ENCODE results near the gene NAA35.

The NAA35 gene

DNA sequence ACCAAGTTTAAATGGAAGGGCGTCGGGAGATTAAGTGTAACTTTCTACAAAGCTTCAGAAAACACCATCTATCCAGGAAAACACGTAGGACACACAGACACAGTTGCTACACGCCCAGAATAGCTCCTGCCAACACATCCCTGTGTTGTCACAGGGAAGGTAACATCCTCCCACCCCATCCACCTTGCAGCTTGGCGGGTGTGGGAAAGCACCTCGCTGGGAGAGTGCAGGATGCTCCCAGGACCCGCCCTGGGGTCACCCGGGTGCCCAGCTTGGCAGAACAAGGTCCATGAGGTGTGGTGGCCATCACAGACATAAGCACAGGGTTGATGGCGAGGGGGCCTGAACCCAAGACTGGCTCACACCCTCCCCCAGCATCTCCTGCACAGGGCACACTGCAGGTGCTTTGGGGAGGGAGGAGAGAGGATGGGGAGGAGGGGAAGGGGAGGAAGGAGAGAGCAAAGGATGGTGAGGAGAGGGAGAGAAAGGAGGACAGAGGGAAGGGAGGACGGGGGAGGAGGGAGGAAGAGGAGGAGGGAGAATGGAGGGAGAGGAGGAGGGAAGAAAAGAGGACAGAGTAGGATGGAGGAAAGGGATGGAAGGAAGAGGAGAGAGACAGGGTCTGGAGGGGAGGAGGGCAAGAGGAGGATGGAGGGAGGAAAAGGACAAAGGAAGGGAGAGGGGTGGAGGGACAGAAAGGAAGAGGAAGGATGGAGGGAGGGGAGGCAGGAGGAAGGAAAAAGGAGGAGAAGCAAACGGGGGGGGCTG lies 121.2 kb downstream of the NAA35 start:
- H3K4me3 ChIP-seq (ENCODE audit: low read length): no peak overlapping the region
- no peaks in the 10 kb centered on the region for H3K36me3 ChIP-seq (ENCODE audit: control insufficient read depth, insufficient read depth, low read length)
- no peak overlapping the region for H3K9ac ChIP-seq (ENCODE audit: low read length)
- no peaks in the 10 kb centered on the region for H3K4me1 ChIP-seq (ENCODE audit: control insufficient read depth, insufficient read depth, low read length)
- no peaks in the 10 kb centered on the region for H3K27me3 ChIP-seq (ENCODE audit: control insufficient read depth, insufficient read depth, low read length)
- no peak overlapping the region for H3K27ac ChIP-seq (ENCODE audit: low read depth, low read length)

DNA sequence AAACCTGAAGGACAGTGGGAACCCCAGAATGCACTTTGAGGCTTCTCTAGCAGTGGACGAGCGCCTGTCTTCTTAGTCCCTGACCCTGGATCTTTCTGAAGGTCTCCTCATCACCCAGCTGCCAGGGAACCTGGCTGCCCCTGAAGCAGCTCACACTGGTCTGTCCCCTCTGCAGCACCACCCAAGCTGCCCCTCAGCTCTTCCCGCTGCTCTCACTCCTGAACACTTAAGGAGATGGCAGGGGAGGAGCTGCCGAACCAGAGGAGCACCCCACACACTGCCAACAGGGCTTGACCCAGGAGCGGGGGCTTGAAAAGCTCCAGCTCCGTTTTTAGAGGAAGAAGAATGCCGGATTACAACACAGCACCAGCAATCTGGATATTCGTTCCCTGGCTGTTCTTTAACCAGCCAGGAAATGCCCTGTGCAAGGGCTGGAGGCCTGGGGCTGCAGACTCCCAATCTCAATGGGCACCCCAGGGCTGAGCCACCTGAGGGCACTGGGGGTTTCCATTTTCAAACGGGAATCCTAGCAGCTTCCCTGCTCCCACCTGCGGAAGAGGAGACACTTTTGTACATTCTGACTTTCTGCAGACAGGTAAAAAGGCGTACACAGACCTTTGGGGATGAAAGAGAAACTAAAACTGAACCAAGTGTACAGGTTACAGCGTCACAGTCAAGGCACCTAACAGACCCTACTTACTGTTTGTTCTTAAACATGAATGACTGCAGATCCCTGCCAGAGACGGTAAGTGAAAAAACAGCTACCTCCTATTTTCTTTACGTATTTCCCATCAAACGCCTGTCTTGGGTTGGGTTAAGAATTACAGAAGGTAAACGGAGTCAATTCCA lies 122.1 kb downstream of the NAA35 start:
- Histone ChIP-seq H3K4me3 (ENCODE audit: low read length) (no peak overlapping the region), H3K4me1 (ENCODE audit: control insufficient read depth, insufficient read depth, low read length) (no peaks in the 10 kb centered on the region), H3K27ac (ENCODE audit: low read depth, low read length) (no peak overlapping the region), H3K36me3 (ENCODE audit: control insufficient read depth, insufficient read depth, low read length) (no peaks in the 10 kb centered on the region), H3K27me3 (ENCODE audit: control insufficient read depth, insufficient read depth, low read length) (no peaks in the 10 kb centered on the region), H3K9ac (ENCODE audit: low read length) (no peak overlapping the region)

DNA sequence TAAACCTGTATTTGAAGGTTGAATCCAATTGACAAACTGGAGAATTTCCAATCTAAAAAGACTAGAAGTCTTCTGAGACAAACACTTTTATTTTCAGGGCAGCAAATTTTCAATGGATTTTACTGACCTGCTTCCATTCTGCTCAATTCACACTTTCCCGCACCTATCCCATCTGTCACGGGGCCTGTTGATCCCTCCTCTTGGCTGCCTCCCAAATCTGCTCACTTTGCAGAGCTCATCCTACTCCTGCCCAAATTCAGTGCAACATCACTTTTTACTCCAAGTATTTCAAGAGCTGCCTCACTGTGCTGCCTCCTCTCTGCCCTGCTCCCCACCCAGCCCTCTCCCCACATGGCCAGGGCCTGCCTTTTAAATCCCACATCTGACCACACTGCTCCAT lies 123.3 kb downstream of the NAA35 start:
- Histone ChIP-seq H3K4me3 (ENCODE audit: low read length) (no peak overlapping the region), H3K36me3 (ENCODE audit: control insufficient read depth, insufficient read depth, low read length) (no peaks in the 10 kb centered on the region), H3K27ac (ENCODE audit: low read depth, low read length) (no peak overlapping the region), H3K27me3 (ENCODE audit: control insufficient read depth, insufficient read depth, low read length) (no peaks in the 10 kb centered on the region), H3K9ac (ENCODE audit: low read length) (no peak overlapping the region), H3K4me1 (ENCODE audit: control insufficient read depth, insufficient read depth, low read length) (no peaks in the 10 kb centered on the region)

DNA sequence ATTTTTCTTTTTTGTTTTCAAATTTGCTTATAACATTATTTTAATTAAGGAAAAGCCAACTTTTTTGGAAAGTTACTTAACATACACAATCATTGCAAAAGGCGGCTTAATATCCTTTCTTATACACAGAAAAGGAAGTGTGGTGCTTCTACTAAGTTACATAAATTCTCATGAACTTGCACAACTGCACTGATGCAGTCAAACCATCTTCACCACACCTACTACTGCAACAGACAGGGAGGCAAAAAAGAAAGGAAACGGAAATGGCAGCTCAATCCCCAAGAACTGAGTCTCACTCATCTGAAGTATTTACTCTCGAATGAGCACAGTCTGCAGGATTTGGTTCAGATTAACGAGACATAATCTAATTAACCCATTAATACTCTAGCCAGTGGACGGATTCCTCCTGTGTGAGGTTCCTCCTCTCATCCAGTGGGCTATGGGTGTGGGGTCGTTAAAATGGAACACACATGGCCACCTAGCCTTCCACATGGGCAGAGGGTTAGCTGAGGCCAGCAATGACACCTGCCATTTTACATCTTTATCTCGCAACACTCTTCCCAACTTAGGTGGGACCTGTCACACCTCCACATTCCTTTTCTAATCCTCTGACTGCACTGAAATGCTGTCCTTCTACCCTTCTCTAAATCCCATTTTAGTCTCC lies 128.4 kb downstream of the NAA35 start:
- no peak overlapping the region for H3K27ac ChIP-seq (ENCODE audit: low read depth, low read length)
- H3K36me3 ChIP-seq (ENCODE audit: control insufficient read depth, insufficient read depth, low read length): no peaks in the 10 kb centered on the region
- H3K9ac ChIP-seq (ENCODE audit: low read length): no peak overlapping the region
- no peaks in the 10 kb centered on the region for H3K27me3 ChIP-seq (ENCODE audit: control insufficient read depth, insufficient read depth, low read length)
- no peak overlapping the region for H3K4me3 ChIP-seq (ENCODE audit: low read length)
- H3K4me1 ChIP-seq (ENCODE audit: control insufficient read depth, insufficient read depth, low read length): no peaks in the 10 kb centered on the region
